Measurements from ENCODE around the gene AFF1.

Gene AFF1

DNA sequence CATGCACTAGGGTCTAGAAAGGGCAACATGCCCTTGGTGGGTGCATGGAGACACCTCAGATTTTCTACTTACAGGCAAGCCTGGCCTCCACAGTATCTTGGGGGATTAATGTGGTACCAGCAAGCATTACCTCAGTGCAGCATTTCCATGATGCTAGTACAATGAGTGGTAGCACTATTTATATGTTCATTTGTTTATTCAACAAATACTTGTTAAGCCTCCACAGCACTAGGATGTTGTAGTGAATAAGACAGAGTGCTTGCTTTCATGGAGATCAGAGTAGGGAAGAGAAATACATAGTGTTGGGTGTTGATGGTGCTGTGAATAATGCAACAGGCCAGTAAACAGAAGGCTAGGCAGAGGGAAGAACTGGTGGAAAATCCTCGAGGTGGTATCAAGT, 152.2 kb downstream of the AFF1 start:
- DNase-seq, result no peak

DNA sequence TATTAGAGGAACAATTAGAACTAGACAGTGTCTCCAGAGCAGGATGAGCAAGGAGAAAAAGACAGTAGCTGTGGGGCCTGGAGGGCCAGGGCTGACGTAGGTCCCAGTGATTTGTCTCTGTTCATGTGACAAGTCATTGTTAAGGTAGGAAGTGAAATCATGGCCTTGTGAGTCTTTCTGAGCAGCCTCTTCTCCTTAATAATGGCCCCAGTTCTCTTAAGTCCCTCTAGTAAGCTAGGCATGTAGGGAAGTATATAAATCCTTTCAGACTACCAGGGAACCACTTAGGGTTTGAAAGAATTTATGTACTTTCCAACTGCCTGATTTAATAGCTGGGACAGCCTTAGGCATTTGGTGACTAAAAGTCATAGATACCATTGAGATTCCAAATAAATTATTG, 152.6 kb downstream of the AFF1 start:
- no peak for DNase-seq

DNA sequence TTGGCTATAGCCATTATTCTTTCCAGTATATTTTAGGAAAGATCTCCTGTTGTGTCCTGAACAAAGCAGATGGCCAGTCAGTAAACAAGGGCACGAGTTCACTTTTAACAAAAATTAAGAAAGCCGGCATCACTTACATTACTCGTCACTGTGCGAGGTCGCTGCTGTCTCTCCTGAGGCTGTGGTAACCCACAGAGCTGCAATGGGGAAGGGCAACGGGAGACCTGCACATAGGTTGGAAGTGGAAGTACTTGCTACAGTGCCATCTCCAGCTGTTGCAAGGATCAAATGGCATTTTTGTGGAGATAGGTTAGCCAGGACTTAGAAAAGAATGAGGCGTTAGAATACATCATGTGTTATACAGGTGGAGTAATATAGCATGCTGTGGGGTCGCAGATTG, 153.4 kb downstream of the AFF1 start:
- no peak for DNase-seq

GRCh38 chr4:87089368-87089767, 154.6 kb downstream of the AFF1 start:
- no peak for DNase-seq

GRCh38 chr4:87090305-87090704, 155.5 kb downstream of the AFF1 start:
- DNase-seq, result no peak

DNA sequence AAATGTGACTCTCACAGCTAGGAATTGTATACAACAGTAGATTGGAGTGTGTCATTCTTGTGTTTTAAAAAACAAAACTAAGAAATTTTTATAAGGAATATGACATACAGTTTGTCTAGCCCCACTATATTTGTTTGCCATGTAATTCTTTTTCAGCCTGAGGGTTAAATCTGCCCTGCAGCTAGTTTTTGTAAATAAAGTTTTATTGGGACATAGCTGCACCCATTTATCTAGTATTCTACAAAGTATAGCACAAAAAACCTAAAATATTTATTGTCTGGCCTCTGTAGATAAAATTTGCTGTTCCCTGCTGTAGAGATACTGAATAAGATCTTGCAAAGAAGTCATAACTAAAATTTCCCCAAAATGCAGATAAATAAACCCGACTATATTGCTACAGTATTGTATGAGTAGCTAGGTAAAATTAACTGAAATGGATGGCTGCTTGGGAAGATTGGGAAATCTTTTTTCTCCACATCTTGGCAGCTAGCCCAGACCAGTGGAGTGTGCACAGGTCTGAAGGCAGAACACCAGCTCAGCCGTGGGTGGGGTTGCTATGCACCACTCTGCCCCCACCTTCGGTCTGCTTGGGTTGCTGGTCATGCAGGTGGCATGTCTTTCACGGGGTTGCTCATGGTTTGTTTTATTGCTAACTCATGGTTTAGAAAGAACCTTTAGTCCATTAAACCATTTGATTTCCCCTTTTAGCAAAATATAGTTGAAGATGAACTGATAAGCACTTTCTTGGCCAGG, 157.8 kb downstream of the AFF1 start:
- no peak for DNase-seq

DNA sequence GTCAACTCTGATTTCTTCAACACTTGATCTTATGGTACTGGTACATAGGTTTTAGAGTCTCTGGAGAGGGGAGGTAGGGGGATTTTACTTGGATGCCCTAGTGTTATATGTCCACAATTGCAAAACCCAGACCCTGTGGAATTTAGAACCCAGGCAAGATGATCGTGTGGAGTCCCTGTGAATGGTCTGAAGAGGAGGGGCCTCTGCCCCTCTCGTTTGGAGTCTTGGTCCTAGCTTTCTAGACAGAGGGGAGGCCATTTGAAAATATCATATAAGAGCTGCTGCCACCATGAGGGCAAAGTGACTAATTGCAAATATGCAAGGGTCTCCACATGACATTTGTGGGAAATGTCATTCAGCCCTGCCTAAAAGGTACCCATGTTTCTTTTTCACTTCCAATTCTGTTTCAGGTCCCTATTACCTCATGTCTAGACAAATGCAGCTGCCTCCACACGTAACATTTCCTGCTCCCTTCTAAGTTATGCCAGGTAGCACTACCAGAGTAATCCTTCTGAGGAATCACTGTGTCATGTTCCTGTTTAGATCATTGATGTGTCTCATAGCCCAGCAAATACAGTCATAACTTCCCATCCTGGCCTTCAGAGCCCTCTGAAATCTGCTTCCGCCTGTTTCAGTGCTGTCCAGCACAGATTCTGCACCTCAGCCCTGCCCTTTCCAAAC, 158.8 kb downstream of the AFF1 start:
- peak; percentile 29 for DNase-seq

DNA sequence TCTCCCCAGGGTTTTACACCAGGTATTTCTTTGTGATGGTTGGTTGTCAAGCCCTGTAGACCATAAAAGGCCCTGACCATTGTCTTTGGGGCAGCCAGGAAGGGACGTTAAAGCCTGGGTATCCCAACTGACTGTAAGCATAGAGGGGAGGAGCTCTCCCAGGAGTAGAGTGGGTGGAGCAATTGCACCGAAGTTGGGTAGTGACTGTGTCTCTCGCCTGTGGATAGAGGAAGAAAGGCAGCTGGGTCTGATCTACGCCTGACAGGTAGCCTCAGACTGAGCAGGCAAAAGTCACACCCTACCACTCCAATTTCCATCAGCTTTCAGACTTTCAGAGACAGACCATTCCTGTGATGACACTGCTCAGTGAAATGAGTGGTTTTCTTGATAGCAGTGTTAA, 162.3 kb downstream of the AFF1 start:
- no peak for DNase-seq

DNA sequence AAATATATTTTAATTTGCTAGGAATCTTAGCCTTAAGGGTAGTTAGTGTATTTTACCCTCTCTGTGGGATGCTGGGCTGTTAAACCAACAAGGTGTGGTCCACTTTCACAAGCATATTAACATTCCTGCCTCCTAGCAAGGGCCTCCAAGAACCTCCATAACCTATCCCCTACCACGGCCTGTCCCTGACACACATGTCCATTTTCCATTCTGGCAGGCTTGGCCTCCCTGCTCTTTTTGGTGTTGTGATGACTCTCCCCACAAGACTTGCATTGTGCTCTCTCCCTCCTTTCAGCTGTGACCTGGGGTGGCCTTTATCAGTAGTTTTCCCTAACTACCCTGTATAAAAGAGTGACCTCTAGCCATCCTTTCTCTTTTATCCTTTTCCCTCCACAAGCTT, 165.4 kb downstream of the AFF1 start:
- DNase-seq, result no peak

GRCh38 chr4:87101543-87102199, 166.9 kb downstream of the AFF1 start:
- DNase-seq, result no peak

DNA sequence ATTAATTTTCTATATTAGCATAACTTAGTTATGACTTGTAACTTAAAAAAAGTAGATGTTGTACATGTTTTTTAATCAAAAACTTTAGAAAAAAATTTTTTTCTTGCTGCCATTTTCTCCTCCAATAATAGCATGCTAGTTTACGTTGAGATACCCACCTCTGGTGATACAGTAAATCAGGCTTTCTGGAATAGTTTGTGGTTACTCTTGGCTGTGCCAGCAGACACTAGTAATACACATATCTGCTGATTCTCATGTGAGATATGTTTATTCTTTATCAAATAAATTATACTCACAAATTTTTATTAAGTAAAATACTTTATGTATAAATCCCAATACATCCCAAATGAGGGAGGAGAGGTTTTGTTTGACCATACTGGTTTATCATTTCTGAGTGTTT, 168.3 kb downstream of the AFF1 start:
- DNase-seq, result no peak

DNA sequence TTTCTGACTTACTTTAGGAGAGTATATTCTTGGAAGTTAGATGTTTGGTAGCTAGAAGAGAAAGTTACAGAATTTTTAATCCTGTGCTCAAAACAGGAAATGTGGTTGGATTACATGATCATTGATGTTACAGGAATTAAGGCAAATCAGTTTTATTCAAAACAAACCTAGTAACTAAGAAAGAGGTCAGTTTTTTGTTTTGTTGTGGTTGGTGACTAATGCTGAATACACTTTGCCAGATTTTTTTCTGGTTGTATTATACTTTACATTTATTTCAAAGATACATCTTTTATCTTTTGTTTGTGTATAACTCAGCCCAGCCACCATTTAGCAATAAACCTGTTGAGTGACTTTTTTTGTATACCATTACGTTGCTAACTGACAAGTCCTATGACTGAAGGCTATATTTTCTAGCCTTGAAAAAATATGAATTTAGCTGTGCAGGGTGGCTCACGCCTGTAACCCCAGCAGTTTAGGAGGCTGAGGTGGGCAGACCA, 168.9 kb downstream of the AFF1 start:
- DNase-seq, result no peak

DNA sequence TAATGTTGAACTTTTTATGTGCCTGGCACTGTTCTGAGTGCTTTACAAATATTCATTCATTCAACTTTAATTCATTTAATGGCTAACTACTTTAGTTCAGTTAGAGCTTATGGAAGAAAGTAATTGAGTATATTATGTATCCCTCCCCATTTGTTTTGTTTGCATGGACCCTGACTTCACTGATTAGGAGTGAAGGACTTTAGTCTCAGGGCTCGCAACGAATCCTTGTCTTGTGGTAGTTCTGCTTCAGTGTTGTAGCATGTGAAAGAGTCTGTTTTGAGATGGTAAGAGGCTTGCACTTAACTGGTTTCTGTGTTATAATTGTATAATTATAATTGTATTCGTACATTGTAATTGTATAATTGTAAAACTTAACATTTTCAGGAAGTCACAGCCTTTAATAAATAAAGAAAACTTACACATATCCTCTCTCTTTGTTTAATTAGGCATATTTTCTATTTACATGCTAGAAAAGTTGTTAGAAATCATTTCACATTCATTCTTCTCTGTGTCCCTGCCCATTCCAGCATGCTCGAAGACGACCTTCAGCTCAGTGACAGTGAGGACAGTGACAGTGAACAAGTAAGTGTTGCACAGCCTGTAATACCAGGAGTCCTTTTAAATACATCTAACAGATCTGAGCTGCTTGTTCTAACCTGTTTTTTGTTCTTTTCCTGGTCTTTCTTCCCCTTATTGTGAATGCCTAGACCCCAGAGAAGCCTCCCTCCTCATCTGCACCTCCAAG, 170.5 kb downstream of the AFF1 start:
- DNase-seq, result no peak

DNA sequence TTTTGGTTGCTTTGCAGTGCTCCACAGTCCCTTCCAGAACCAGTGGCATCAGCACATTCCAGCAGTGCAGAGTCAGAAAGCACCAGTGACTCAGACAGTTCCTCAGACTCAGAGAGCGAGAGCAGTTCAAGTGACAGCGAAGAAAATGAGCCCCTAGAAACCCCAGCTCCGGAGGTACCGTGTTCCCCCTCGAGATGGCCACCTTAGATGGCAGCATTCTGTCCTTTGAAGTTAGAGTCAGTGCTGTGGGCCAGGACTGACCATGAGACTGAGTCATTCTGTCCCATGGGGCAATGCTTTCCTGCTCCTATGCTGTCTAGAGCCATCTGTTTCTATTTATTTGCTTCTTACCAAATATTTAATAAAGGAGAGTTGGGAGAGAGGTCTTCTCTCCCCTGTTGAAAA, 173.3 kb downstream of the AFF1 start:
- no peak for DNase-seq

DNA sequence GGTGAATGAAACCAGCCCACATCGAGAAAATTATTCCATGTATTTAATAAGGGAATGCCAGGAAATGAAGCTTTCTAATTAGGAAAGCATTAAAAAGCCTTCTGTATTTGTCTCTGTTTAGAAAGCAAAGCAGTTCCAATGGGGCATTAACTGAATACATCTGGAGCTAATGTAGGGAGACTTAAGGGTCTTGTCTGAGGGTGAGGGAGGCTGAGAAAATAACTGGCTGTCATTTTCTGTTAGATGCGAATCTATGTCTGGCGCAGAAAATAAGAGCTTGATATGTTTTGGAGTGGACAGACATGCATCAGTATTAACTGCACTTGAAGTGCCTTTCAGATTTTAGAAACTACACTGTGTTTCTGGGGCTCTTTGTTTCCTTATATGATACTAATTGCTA, 174.3 kb downstream of the AFF1 start:
- DNase-seq, result no peak

DNA sequence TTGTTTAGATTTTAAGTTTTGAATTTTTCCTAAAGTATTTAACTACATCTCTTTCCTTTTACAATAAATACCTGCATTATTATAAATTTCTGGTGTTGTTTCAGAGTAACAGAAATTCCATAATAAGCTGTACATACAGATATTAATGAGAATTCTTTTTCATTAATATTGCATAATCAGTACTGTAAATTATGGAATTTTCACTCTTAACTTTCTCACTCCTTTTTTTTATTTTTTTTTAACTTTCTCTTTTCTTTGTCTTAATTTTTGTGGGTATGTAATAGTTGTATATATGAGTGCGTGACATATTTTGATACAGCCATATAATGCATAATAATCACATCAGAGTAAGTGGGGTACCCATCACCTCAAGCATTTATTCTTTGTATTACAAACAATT, 175.1 kb downstream of the AFF1 start:
- no peak for DNase-seq

GRCh38 chr4:87112063-87112462, 177.3 kb downstream of the AFF1 start:
- no peak for DNase-seq

DNA sequence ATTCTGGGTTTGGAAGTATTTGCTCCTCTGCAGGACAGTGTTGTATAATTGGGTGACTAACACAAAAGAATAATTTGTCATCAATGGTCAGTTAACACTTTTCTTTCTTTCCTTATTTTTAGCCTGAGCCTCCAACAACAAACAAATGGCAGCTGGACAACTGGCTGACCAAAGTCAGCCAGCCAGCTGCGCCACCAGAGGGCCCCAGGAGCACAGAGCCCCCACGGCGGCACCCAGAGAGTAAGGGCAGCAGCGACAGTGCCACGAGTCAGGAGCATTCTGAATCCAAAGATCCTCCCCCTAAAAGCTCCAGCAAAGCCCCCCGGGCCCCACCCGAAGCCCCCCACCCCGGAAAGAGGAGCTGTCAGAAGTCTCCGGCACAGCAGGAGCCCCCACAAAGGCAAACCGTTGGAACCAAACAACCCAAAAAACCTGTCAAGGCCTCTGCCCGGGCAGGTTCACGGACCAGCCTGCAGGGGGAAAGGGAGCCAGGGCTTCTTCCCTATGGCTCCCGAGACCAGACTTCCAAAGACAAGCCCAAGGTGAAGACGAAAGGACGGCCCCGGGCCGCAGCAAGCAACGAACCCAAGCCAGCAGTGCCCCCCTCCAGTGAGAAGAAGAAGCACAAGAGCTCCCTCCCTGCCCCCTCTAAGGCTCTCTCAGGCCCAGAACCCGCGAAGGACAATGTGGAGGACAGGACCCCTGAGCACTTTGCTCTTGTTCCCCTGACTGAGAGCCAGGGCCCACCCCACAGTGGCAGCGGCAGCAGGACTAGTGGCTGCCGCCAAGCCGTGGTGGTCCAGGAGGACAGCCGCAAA, 179.6 kb downstream of the AFF1 start:
- DNase-seq, result no peak

GRCh38 chr4:87116231-87116630, 181.4 kb downstream of the AFF1 start:
- no peak for DNase-seq

DNA sequence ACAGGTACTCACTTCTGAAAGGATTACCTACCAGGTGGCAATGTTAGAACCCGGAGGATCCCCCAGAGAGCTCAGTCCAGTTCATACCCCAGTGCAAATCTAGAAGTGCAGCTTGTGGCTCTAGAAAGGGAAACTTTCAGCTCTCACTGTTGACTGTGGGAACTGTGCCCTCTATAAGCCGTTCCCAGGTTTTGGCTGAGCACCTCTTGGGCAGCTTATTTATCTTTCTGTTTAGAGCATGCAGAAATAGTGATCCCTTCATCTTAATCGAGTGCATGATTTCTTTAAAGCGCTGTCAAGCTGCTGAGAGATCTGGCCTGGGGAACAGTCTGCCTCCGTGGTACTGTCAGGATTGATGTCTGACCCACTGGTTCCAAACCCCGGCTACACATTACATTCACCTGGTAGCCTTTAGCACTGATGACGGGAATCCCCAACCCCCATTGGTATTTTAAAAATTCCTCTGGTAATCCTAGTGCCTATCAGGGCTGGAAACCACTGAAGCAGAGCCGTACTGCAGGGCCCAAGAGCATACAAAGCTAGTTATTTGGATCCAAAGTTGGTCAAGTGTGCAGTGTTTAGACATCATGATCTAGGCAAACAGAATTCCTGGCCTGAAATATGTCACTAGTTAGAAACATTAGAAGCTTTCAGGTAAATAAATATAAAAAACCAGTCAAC, 182.4 kb downstream of the AFF1 start:
- no peak for DNase-seq

DNA sequence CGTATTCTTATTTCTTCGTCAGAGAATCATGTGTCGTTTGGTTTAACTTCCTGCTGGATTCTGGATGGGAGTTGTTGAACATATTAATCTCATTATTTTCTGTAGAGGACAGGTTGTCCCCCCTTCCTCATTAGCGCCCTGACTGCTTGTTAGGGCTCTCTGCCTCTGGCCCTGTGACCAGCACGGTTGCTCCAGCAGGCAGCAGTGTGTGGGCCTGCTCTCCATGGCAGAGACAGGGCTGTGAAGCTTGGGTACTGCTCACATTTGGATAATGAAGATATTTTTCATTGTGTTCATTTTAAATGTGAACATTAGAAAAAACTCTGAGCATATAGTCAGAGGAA, 182.9 kb downstream of the AFF1 start:
- DNase-seq, result no peak

- DNase-seq, result no peak
Measured at GRCh38 chr4:87118421-87118820, 183.6 kb downstream of the AFF1 start.

Measured in CD4-positive, alpha-beta T cell treated with Interleukin-15 for 1 hour (primary cell).